ENCODE measurements around the gene HOXC6. TPM values are rescaled to one million over a fixed set of nuclear protein-coding genes. Genes with fewer than 3 reads are reported as not detected.

The HOXC6 gene
- total RNA-seq, 2 experiments from 2014 or later = not detected

GRCh38 chr12:54053751-54054741 is 25.8 kb downstream of the HOXC6 start, which contains the start of gene HOXC4:
Gene HOXC4 (plus strand): TSS chr12:54053835. CDS start chr12:54053923, 88 bp downstream.
- ATAC-seq (ENCODE audit: poor library complexity) (no peak), DNase-seq (peak in 2 of 14 experiments; percentile 18 to 50)
- H3K27me3 ChIP-seq (ENCODE audit: control insufficient read depth in 1 of 2, insufficient read depth in 2 of 2, low read length in 2 of 2) = peaks cover 73 to 80% of the 10 kb centered on the region in 2 experiments
- peaks cover 44% of the 10 kb centered on the region for H3K4me1 Mint-ChIP-seq (ENCODE audit: low read depth)
- CTCF ChIA-PET = interaction anchor here (0.9 to 1.1 kb wide), 2 partner anchors 48 to 154 kb away, joined by 3 read pairs; no protein-coding TSS in a partner anchor
- H3K4me3 ChIP-seq (ENCODE audit: low read length) = peak within 1 kb of the TSS; percentile 42
- H3K27ac Mint-ChIP-seq = no peak within 1 kb of the TSS
- no peaks in the 10 kb centered on the region for H3K36me3 ChIP-seq (ENCODE audit: insufficient read depth, low read length)
- POLR2A ChIA-PET = interaction anchor here (1.1 to 1.6 kb wide), 3 partner anchors 9 to 38 kb away, joined by 3 to 4 read pairs (median 3); no protein-coding TSS in a partner anchor
- H3K36me3 Mint-ChIP-seq (ENCODE audit: low read depth) = no peaks in the 10 kb centered on the region
- peaks cover 0 to 9% of the 10 kb centered on the region in 2 experiments for H3K9me3 ChIP-seq (ENCODE audit: control insufficient read depth in 1 of 2, insufficient read depth in 1 of 2, low read length in 2 of 2)
- H3K27ac ChIP-seq (ENCODE audit: low read depth in 1 of 2, low read length in 2 of 2) = no peak within 1 kb of the TSS
- peak within 1 kb of the TSS; percentile 72 for H3K4me3 Mint-ChIP-seq
- peaks cover 95% of the 10 kb centered on the region for H3K27me3 Mint-ChIP-seq
- no peak for TF ChIP-seq CTCF (IDR thresholded peaks at IDR 0.05)
- intact Hi-C loops (cut with DNase I, micrococcal nuclease) = no loop called here
- H3K4me1 ChIP-seq (ENCODE audit: insufficient read depth, low read length) = peaks cover 41% of the 10 kb centered on the region
- H3K9me3 Mint-ChIP-seq = no peaks in the 10 kb centered on the region

GRCh38 chr12:54054742-54055194 is 26.5 kb downstream of the HOXC6 start:
- H3K36me3 Mint-ChIP-seq (ENCODE audit: low read depth) = no peaks in the 10 kb centered on the region
- intact Hi-C loops (cut with DNase I, micrococcal nuclease) = no loop called here
- no peak for ATAC-seq (ENCODE audit: poor library complexity)
- Histone ChIP-seq H3K27ac (ENCODE audit: low read depth in 1 of 2, low read length in 2 of 2) (no peak overlapping the region), H3K36me3 (ENCODE audit: insufficient read depth, low read length) (no peaks in the 10 kb centered on the region), H3K4me3 (ENCODE audit: low read length) (no peak overlapping the region), H3K27me3 (ENCODE audit: control insufficient read depth in 1 of 2, insufficient read depth in 2 of 2, low read length in 2 of 2) (peaks cover 73 to 80% of the 10 kb centered on the region in 2 experiments), H3K9me3 (ENCODE audit: control insufficient read depth in 1 of 2, insufficient read depth in 1 of 2, low read length in 2 of 2) (peaks cover 0 to 9% of the 10 kb centered on the region in 2 experiments), H3K4me1 (ENCODE audit: insufficient read depth, low read length) (peaks cover 41% of the 10 kb centered on the region)
- H3K4me1 Mint-ChIP-seq (ENCODE audit: low read depth) = peaks cover 43% of the 10 kb centered on the region
- TF ChIP-seq CTCF (IDR thresholded peaks at IDR 0.05) = no peak
- H3K9me3 Mint-ChIP-seq = no peaks in the 10 kb centered on the region
- no peak overlapping the region for H3K4me3 Mint-ChIP-seq
- peaks cover 95% of the 10 kb centered on the region for H3K27me3 Mint-ChIP-seq
- DNase-seq = no peak
- ChIA-PET POLR2A (interaction anchor here (1.4 kb wide), 1 partner anchor 27 kb away, joined by 3 read pairs; no protein-coding TSS in a partner anchor), CTCF (interaction anchor here (1.1 kb wide), 1 partner anchor 49 kb away, joined by 3 read pairs; no protein-coding TSS in a partner anchor)
- H3K27ac Mint-ChIP-seq = no peak overlapping the region

DNA sequence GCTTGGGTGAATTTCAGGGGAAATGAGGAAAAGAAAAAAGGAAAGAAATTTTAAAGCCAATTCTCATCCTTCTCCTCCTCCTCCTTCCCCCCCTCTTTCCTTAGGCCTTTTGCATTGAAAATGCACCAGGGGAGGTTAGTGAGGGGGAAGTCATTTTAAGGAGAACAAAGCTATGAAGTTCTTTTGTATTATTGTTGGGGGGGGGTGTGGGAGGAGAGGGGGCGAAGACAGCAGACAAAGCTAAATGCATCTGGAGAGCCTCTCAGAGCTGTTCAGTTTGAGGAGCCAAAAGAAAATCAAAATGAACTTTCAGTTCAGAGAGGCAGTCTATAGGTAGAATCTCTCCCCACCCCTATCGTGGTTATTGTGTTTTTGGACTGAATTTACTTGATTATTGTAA is 27.3 kb downstream of the HOXC6 start:
- peaks cover 35% of the 10 kb centered on the region for H3K4me1 Mint-ChIP-seq (ENCODE audit: low read depth)
- intact Hi-C loops (cut with DNase I, micrococcal nuclease) = no loop called here
- ChIA-PET CTCF (no interaction called here), POLR2A (interaction anchor here (1.4 kb wide), 1 partner anchor 27 kb away, joined by 3 read pairs; no protein-coding TSS in a partner anchor)
- DNase-seq = no peak
- no peaks in the 10 kb centered on the region for H3K36me3 Mint-ChIP-seq (ENCODE audit: low read depth)
- H3K9me3 ChIP-seq (ENCODE audit: control insufficient read depth in 1 of 2, insufficient read depth in 1 of 2, low read length in 2 of 2) = peaks cover 0 to 13% of the 10 kb centered on the region in 2 experiments
- H3K27ac Mint-ChIP-seq = no peak overlapping the region
- H3K27ac ChIP-seq (ENCODE audit: low read depth in 1 of 2, low read length in 2 of 2) = no peak overlapping the region
- H3K9me3 Mint-ChIP-seq = no peaks in the 10 kb centered on the region
- H3K4me3 Mint-ChIP-seq = no peak overlapping the region
- peaks cover 95% of the 10 kb centered on the region for H3K27me3 Mint-ChIP-seq
- H3K27me3 ChIP-seq (ENCODE audit: control insufficient read depth in 1 of 2, insufficient read depth in 2 of 2, low read length in 2 of 2) = peaks cover 73 to 80% of the 10 kb centered on the region in 2 experiments
- peaks cover 35% of the 10 kb centered on the region for H3K4me1 ChIP-seq (ENCODE audit: insufficient read depth, low read length)
- TF ChIP-seq CTCF (IDR thresholded peaks at IDR 0.05) = no peak
- no peak overlapping the region for H3K4me3 ChIP-seq (ENCODE audit: low read length)
- no peak for ATAC-seq (ENCODE audit: poor library complexity)
- H3K36me3 ChIP-seq (ENCODE audit: insufficient read depth, low read length) = no peaks in the 10 kb centered on the region

Data from CD4-positive, alpha-beta T cell (primary cell).